HL-60 (cell line): ENCODE measurements around the gene MAD1L1.

Experiments used
- DNase-seq, 2 experiments: peaks; one replicate each; pipeline ENCODE4 v3.0.0-alpha.2; 2010 to 2020; ENCODE audit warnings: low read depth in 1 of 2, low spot score in 1 of 2
- H3K27ac ChIP-seq: fragments of 250-450 bp; sonication (Bioruptor Pico); replicated peaks from 2 replicates; pipeline ENCODE4 v1.5.1; 2020; ENCODE audit warnings: mild to moderate bottlenecking, moderate library complexity
- H3K27me3 ChIP-seq: fragments of 250-450 bp; sonication (Bioruptor Pico); 2 replicates; pipeline ENCODE4 v1.5.1; 2021; ENCODE audit warnings: mild to moderate bottlenecking, moderate library complexity; ENCODE audit not compliant: insufficient read depth, poor library complexity, severe bottlenecking
- H3K4me3 ChIP-seq: replicated peaks from 2 replicates; pipeline ENCODE4 v1.5.1; 2011; ENCODE audit warnings: mild to moderate bottlenecking, control low read depth, low read length; ENCODE audit not compliant: insufficient read depth
- GABPA ChIP-seq: IDR thresholded peaks from 2 replicates; pipeline ENCODE4 v1.6.1; 2012; ENCODE audit warnings: low read depth
- POLR2AphosphoS5 ChIP-seq: IDR thresholded peaks from 2 replicates; pipeline ENCODE4 v1.6.1; 2012; ENCODE audit warnings: low read depth
- SPI1 ChIP-seq: IDR thresholded peaks from 2 replicates; pipeline ENCODE4 v1.6.1; 2012; ENCODE audit warnings: low read depth, mild to moderate bottlenecking, borderline replicate concordance
- TF ChIP-seq, protein P1 (sequence below): IDR thresholded peaks from one replicate; pipeline ENCODE4 v1.5.1; 2011; ENCODE audit warnings: low read length, control low read depth, inconsistent platforms; ENCODE audit not compliant: insufficient read depth
- TF ChIP-seq, protein P2 (sequence below): IDR thresholded peaks from 2 replicates; pipeline ENCODE4 v1.6.1; 2012; ENCODE audit warnings: low read depth; ENCODE audit not compliant: insufficient replicate concordance

MAD1L1 gene

GRCh38 chr7:1981878-1982230, 250.9 kb downstream of the MAD1L1 start:
- no peak for DNase-seq
- no peak overlapping the region for H3K27ac ChIP-seq
- TF ChIP-seq GABPA: no peak
- TF ChIP-seq SPI1: no peak
- TF ChIP-seq POLR2AphosphoS5: no peak

GRCh38 chr7:1981201-1981877, 251.4 kb downstream of the MAD1L1 start:
- Histone ChIP-seq H3K4me3 (no peak overlapping the region), H3K27me3 (no peaks in the 10 kb centered on the region), H3K27ac (no peak overlapping the region)
- TF ChIP-seq, protein P1, sequence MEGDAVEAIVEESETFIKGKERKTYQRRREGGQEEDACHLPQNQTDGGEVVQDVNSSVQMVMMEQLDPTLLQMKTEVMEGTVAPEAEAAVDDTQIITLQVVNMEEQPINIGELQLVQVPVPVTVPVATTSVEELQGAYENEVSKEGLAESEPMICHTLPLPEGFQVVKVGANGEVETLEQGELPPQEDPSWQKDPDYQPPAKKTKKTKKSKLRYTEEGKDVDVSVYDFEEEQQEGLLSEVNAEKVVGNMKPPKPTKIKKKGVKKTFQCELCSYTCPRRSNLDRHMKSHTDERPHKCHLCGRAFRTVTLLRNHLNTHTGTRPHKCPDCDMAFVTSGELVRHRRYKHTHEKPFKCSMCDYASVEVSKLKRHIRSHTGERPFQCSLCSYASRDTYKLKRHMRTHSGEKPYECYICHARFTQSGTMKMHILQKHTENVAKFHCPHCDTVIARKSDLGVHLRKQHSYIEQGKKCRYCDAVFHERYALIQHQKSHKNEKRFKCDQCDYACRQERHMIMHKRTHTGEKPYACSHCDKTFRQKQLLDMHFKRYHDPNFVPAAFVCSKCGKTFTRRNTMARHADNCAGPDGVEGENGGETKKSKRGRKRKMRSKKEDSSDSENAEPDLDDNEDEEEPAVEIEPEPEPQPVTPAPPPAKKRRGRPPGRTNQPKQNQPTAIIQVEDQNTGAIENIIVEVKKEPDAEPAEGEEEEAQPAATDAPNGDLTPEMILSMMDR: no peak
- TF ChIP-seq SPI1 (no peak), GABPA (no peak), POLR2AphosphoS5 (no peak)
- TF ChIP-seq, protein P2, sequence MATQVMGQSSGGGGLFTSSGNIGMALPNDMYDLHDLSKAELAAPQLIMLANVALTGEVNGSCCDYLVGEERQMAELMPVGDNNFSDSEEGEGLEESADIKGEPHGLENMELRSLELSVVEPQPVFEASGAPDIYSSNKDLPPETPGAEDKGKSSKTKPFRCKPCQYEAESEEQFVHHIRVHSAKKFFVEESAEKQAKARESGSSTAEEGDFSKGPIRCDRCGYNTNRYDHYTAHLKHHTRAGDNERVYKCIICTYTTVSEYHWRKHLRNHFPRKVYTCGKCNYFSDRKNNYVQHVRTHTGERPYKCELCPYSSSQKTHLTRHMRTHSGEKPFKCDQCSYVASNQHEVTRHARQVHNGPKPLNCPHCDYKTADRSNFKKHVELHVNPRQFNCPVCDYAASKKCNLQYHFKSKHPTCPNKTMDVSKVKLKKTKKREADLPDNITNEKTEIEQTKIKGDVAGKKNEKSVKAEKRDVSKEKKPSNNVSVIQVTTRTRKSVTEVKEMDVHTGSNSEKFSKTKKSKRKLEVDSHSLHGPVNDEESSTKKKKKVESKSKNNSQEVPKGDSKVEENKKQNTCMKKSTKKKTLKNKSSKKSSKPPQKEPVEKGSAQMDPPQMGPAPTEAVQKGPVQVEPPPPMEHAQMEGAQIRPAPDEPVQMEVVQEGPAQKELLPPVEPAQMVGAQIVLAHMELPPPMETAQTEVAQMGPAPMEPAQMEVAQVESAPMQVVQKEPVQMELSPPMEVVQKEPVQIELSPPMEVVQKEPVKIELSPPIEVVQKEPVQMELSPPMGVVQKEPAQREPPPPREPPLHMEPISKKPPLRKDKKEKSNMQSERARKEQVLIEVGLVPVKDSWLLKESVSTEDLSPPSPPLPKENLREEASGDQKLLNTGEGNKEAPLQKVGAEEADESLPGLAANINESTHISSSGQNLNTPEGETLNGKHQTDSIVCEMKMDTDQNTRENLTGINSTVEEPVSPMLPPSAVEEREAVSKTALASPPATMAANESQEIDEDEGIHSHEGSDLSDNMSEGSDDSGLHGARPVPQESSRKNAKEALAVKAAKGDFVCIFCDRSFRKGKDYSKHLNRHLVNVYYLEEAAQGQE: no peak
- no peak for DNase-seq

More at GRCh38 chr7:1981878-1982230, 250.9 kb downstream of the MAD1L1 start:
- no peaks in the 10 kb centered on the region for H3K27me3 ChIP-seq
- H3K4me3 ChIP-seq: no peak overlapping the region

- no peaks in the 10 kb centered on the region for H3K27me3 ChIP-seq
- no peak overlapping the region for H3K27ac ChIP-seq
- DNase-seq: no peak
- no peak overlapping the region for H3K4me3 ChIP-seq
- TF ChIP-seq GABPA: no peak
- TF ChIP-seq, protein P2: no peak
- no peak for TF ChIP-seq POLR2AphosphoS5
- TF ChIP-seq, protein P1: no peak
- no peak for TF ChIP-seq SPI1
Observed at GRCh38 chr7:1979591-1980560, 252.9 kb downstream of the MAD1L1 start.
